Lower leg skin (tissue), 4 donors: Measurements from ENCODE around the gene ARHGEF12. TPM values are rescaled to one million over a fixed set of nuclear protein-coding genes. Genes with fewer than 3 reads are reported as not detected.

Experiments
- DNase-seq, 2 donors: peaks; one replicate each; pipeline ENCODE4 v3.0.0-alpha.2; 2019; ENCODE audit warnings: low spot score in 2 of 2
- H3K4me3 ChIP-seq: fragments of 200-600 bp; sonication (generic); 2 replicates; pipeline ENCODE4 v1.5.1; 2017; ENCODE audit warnings: mild to moderate bottlenecking, low read depth; ENCODE audit not compliant: poor library complexity, severe bottlenecking
- CTCF ChIP-seq, 3 donors: fragments of 450-650 bp; IDR thresholded peaks; one replicate each; pipeline ENCODE4 v1.5.1; 2016; ENCODE audit warnings: antibody characterized with exemption in 3 of 3, mild to moderate bottlenecking in 3 of 3, moderate library complexity in 2 of 3
- POLR2A ChIP-seq, 2 donors: fragments of 450-650 bp; IDR thresholded peaks; one replicate each; pipeline ENCODE4 v1.6.1; 2016 to 2017; ENCODE audit warnings: antibody characterized with exemption in 2 of 2, mild to moderate bottlenecking in 1 of 2, moderate library complexity in 1 of 2
- WGBS, 2 donors: methylation state at CpG; one replicate each; pipeline ENCODE4 v1.1.5; 2018; 5-methylcytosine and 5-hydroxymethylcytosine counted together
- intact Hi-C: fragments of 100-400 bp; cut with DNase I; formaldehyde crosslinking; loops from one replicate; pipeline ENCODE4 v1.15.0; 2023; ENCODE audit warnings: low total_unique reads
- total RNA-seq, 4 donors: library from RNA; depleted of rRNA; stranded (reverse); fragments of >200 nt; gene quantifications; one replicate each; pipeline ENCODE4 v1.1.0, GENCODE V29; 2016

Gene ARHGEF12
- total RNA-seq, 4 donors from 2014 or later, result 124 to 153 (median 132) TPM

DNA sequence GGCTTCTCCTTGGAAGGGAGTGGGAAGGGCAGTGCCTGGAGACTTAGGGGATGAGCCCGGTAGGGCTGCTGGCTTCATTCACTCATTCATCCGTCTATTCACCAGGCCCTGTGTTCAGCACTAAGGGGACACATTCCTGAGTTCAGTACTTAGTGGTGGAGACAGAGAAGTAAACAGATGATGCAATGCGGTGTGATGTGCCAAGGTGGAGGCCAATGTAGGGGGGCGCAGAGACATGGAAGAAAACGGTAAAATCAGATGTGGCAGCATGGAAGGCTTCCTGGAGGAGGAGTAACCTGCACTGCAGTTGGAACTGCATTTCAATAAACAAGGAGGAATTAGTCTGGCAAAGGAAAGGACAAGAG lies 196.6 kb downstream of the ARHGEF12 start:
- WGBS, 2 donors, result 44 to 50% methylated on average over 5 of the region's 5 CpGs
- intact Hi-C loops, result no loop called here
- no peak for DNase-seq
- no peak overlapping the region for H3K4me3 ChIP-seq
- no peak for TF ChIP-seq CTCF (IDR thresholded peaks at IDR 0.05)
- no peak for TF ChIP-seq POLR2A (IDR thresholded peaks at IDR 0.05)

- intact Hi-C loops, result no loop called here
Measured at GRCh38 chr11:120536091-120536796, 200.0 kb downstream of the ARHGEF12 start.

GRCh38 chr11:120536797-120537169 lies 200.6 kb downstream of the ARHGEF12 start:
- no peak overlapping the region for H3K4me3 ChIP-seq
- intact Hi-C loops, result no loop called here
- DNase-seq, result no peak
- no peak for TF ChIP-seq CTCF (IDR thresholded peaks at IDR 0.05)
- no peak for TF ChIP-seq POLR2A (IDR thresholded peaks at IDR 0.05)
- 85 to 94% methylated on average over 11 of the region's 11 CpGs for WGBS, 2 donors

More at GRCh38 chr11:120536091-120536796, 200.0 kb downstream of the ARHGEF12 start:
- WGBS, 2 donors, result 92 to 94% methylated on average over 13 of the region's 13 CpGs
- no peak for DNase-seq
- no peak overlapping the region for H3K4me3 ChIP-seq
- no peak for TF ChIP-seq CTCF (IDR thresholded peaks at IDR 0.05)

DNA sequence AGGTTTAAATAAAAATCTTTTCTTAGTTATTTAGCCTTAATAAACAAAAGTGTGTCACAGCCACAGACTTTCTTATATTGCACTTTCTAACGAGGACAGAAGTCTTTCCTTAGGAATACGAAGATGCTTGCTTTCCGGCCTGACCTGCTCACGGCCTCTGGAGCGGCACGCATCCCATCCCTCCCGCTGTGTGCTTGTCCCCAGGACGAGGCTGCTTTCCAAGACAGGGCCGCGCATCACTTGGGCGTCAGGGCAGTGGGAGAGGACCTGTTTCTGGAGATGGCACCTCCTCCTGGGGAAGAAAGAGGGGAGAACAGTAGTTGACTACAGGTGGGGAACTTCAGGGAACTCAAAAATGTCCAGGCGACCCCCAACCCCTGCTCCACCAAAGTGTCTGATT lies 201.8 kb downstream of the ARHGEF12 start:
- H3K4me3 ChIP-seq, result no peak overlapping the region
- intact Hi-C loops, result no loop called here
- 94 to 96% methylated on average over 12 of the region's 12 CpGs for WGBS, 2 donors
- TF ChIP-seq CTCF (IDR thresholded peaks at IDR 0.05), result no peak
- TF ChIP-seq POLR2A (IDR thresholded peaks at IDR 0.05), result no peak
- DNase-seq, result no peak

DNA sequence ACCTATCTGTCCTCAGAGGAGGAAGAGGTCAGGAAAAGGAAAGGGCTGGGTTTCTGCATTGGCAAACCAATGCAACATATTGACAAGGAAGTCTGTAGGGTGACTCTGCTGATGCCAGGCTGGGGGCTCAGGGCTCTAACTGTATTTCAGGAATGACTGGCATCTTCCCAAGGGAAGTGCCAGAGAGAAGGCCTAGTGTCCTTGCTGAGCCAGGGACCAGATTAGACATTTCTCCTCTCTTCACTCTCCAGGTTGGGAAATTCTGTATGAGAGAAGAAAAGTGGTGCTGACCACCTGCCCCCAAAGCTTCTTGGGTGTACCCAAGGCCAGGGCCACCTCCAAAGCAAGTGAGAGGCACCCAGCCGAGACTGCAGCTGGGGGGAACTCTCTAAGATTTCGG lies 202.5 kb downstream of the ARHGEF12 start:
- TF ChIP-seq CTCF (IDR thresholded peaks at IDR 0.05), result no peak
- no peak for TF ChIP-seq POLR2A (IDR thresholded peaks at IDR 0.05)
- WGBS, 2 donors, result 93 to 94% methylated on average over 2 of the region's 2 CpGs
- no peak for DNase-seq
- intact Hi-C loops, result no loop called here
- no peak overlapping the region for H3K4me3 ChIP-seq

Other genes with a start within 250 kb of the ARHGEF12 start
- 1,000 to 10,000 TPM; 1,092 to 1,522 (median 1,226) TPM for gene TRIM29, start 198.3 kb upstream of the ARHGEF12 start, total RNA-seq
- 10 to 100 TPM in 2 of 4 donors, 1 to 10 TPM in 2; 3.0 to 15.4 (median 9.1) TPM for gene OAF, start 125.4 kb upstream of the ARHGEF12 start, total RNA-seq
- gene POU2F3, start 96.3 kb upstream of the ARHGEF12 start, total RNA-seq, result 100 to 1,000 TPM in 3 of 4 donors, 10 to 100 TPM in 1; 74.1 to 112 (median 103) TPM
- 1 to 10 TPM in 3 of 4 donors, under 1 TPM in 1; 0.72 to 1.7 (median 1.5) TPM for gene TLCD5, start 11.1 kb upstream of the ARHGEF12 start, total RNA-seq
- under 1 TPM in 2 of 4 donors, not detected in 2; 0.06 to 0.67 TPM for gene GRIK4, start 175.3 kb downstream of the ARHGEF12 start, total RNA-seq